Skeletal muscle tissue (tissue), 4 donors: ENCODE measurements around the gene CNDP1. TPM values are rescaled to one million over a fixed set of nuclear protein-coding genes. Genes with fewer than 3 reads are reported as not detected.

ENCODE experiments used
- H3K27ac ChIP-seq: one replicate; pipeline ENCODE4 v1.7.0; 2013; ENCODE audit warnings: mild to moderate bottlenecking, low read depth, low read length, inconsistent platforms
- H3K27me3 ChIP-seq, 3 donors: one replicate each; pipeline ENCODE4 v1.7.0; 2013; ENCODE audit warnings: low read length in 3 of 3; ENCODE audit not compliant: control insufficient read depth in 3 of 3, insufficient read depth in 3 of 3
- H3K36me3 ChIP-seq, 3 donors: one replicate each; pipeline ENCODE4 v1.7.0; 2013; ENCODE audit warnings: low read length in 3 of 3; ENCODE audit not compliant: control insufficient read depth in 3 of 3, insufficient read depth in 3 of 3
- H3K4me1 ChIP-seq, 3 donors: one replicate each; pipeline ENCODE4 v1.7.0; 2013; ENCODE audit warnings: low read length in 3 of 3, mild to moderate bottlenecking in 3 of 3; ENCODE audit not compliant: control insufficient read depth in 3 of 3, insufficient read depth in 3 of 3
- H3K4me3 ChIP-seq, 3 donors: one replicate each; pipeline ENCODE4 v1.7.0; 2013; ENCODE audit warnings: low read length in 3 of 3
- H3K9ac ChIP-seq, 3 donors: one replicate each; pipeline ENCODE4 v1.7.0; 2013; ENCODE audit warnings: low read length in 3 of 3, mild to moderate bottlenecking in 3 of 3, moderate library complexity in 2 of 3, low read depth in 1 of 3
- H3K9me3 ChIP-seq, 3 donors: one replicate each; pipeline ENCODE4 v1.7.0; 2013; ENCODE audit warnings: low read length in 3 of 3; ENCODE audit not compliant: control insufficient read depth in 3 of 3
- total RNA-seq: library from RNA; depleted of rRNA; stranded (reverse); fragments of >200 nt; gene quantifications from one replicate; pipeline ENCODE4 v1.2.3, GENCODE V29; 2014
- donor health status: Osteomylitis.

The CNDP1 gene
- not detected for total RNA-seq

GRCh38 chr18:74534150-74534969 is at the start of gene CNDP1:
TSS of gene CNDP1 (plus strand) at chr18:74534500. CDS start at chr18:74534668, 168 bp downstream.
- Histone ChIP-seq H3K4me1 (no peaks in the 10 kb centered on the region), H3K9ac (no peak within 1 kb of the TSS)

DNA sequence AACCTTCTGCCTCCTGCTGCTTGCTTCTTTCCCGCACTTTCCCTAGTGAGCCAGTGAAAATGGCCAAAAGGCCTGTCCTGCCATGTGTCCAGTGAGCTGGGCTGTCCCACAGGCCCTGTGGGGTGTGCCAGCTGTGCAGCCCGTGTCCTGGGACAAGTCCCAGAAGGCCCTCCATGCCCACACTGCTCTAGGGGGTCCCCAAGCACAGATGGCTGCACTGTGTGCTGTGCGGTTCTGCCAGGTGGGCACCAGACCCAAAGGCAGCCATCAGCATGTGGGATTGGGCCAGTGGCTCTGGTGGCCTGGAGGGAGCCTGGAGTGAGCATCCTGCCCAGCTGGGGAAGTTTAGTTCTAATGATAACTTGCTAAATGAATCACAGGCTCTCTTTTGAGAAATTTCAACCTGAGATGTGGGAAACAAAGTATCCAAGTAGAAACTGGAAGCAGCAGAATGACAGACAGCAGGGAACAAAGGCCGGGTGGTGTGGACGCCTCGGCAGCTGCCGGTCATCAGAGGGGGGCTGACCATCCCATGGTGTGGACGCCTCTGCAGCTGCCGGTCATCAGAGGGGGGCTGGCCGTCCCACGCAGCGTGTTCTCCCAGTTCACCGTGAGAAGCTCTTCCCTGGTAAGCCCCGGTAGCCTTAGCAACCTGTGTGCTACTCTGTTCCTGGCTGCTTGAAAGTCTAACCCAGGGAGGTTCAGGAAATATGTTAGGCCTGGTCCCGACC is 48.0 kb upstream of the CNDP1 start:
- no peaks in the 10 kb centered on the region for H3K36me3 ChIP-seq
- H3K9ac ChIP-seq, result no peak overlapping the region
- no peaks in the 10 kb centered on the region for H3K9me3 ChIP-seq
- peaks cover 0 to 5% (median 2%) of the 10 kb centered on the region in 3 donors for H3K4me1 ChIP-seq
- no peak overlapping the region for H3K4me3 ChIP-seq
- peaks cover 5 to 10% (median 6%) of the 10 kb centered on the region in 3 donors for H3K27me3 ChIP-seq
- H3K27ac ChIP-seq, result no peak overlapping the region

More at GRCh38 chr18:74534150-74534969, at the start of gene CNDP1:
- Histone ChIP-seq H3K27me3 (peaks cover 0 to 3% (median under 1%) of the 10 kb centered on the region in 3 donors), H3K9me3 (no peaks in the 10 kb centered on the region), H3K36me3 (no peaks in the 10 kb centered on the region), H3K4me3 (no peak within 1 kb of the TSS), H3K27ac (no peak within 1 kb of the TSS)

- Histone ChIP-seq H3K27ac (no peak overlapping the region), H3K4me3 (no peak overlapping the region), H3K27me3 (peaks cover 5 to 10% (median 6%) of the 10 kb centered on the region in 3 donors), H3K4me1 (peaks cover 0 to 5% (median 2%) of the 10 kb centered on the region in 3 donors), H3K36me3 (no peaks in the 10 kb centered on the region), H3K9me3 (peaks cover 0 to 4% (median 0%) of the 10 kb centered on the region in 3 donors), H3K9ac (no peak overlapping the region)
Measured at GRCh38 chr18:74488354-74488753, 45.9 kb upstream of the CNDP1 start.

DNA sequence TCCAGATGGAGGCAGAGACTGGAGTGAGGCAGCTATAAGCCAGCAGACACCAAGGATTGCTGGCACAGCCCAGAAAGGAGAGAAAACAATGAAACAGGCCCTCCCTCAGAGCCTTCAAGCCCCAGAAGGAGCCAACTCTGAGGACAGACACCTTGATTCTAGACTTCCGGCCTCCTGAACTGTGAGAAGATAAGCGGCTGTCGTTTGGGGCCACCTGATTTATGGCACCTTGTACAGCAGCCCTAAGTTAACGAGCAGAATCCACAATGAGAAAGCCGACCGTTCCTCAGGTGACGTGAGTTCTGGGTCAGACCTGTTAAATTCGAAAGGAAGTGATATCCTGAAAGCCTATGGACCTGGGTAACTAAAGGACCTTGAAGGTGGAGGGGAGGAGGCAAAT is 45.4 kb upstream of the CNDP1 start:
- Histone ChIP-seq H3K4me3 (no peak overlapping the region), H3K36me3 (no peaks in the 10 kb centered on the region), H3K27ac (no peak overlapping the region), H3K27me3 (peaks cover 5 to 10% (median 6%) of the 10 kb centered on the region in 3 donors), H3K9ac (no peak overlapping the region), H3K4me1 (peaks cover 0 to 5% (median 2%) of the 10 kb centered on the region in 3 donors), H3K9me3 (peaks cover 0 to 4% (median 0%) of the 10 kb centered on the region in 3 donors)

DNA sequence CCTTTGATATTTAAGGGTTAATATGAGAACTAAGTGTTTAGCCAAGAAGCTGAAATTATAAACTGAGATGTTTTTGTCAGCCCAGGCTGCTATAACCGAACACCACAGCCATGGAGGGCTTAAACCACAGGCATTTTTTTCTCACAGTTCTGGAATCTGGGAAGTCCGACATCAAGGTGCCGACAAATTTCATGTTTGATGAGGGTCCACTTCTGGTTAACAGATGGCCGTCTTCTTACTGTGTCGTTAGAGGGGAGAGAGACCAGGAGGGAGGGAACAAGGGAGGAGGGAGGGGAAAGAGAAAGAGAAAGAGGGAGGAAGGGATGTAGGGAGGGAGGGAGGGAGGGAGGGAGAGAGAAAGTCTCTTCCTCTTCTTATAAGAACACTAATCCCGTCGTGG is 44.6 kb upstream of the CNDP1 start:
- no peak overlapping the region for H3K9ac ChIP-seq
- peaks cover 5 to 10% (median 6%) of the 10 kb centered on the region in 3 donors for H3K27me3 ChIP-seq
- no peak overlapping the region for H3K27ac ChIP-seq
- H3K4me3 ChIP-seq, result no peak overlapping the region
- peaks cover 0 to 4% (median 0%) of the 10 kb centered on the region in 3 donors for H3K9me3 ChIP-seq
- no peaks in the 10 kb centered on the region for H3K36me3 ChIP-seq
- peaks cover 0 to 5% (median 2%) of the 10 kb centered on the region in 3 donors for H3K4me1 ChIP-seq

DNA sequence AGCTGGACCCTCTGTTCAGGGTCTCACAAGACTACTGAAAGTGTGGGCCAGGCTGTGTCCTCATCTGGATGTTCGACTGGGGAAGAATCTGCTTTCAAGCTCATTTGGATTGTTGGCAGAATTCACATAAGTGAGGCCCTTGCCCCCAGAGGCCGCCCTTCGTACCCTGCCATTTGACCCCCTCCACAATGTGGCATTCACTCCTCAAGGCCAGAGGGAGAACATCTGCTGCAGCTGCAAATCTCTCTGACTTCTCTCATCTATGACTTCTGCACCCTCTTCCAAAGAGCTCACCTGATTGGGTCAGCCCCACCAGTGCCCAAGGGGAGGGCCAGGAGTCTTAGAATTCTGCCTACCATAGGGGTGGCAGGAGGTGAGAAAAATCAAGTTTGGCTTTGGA is 42.0 kb upstream of the CNDP1 start:
- peaks cover 6 to 12% (median 7%) of the 10 kb centered on the region in 3 donors for H3K4me1 ChIP-seq
- H3K36me3 ChIP-seq, result no peaks in the 10 kb centered on the region
- no peak overlapping the region for H3K4me3 ChIP-seq
- H3K27ac ChIP-seq, result no peak overlapping the region
- no peak overlapping the region for H3K9ac ChIP-seq
- peaks cover 5 to 7% (median 6%) of the 10 kb centered on the region in 3 donors for H3K27me3 ChIP-seq
- H3K9me3 ChIP-seq, result peaks cover 0 to 4% (median 0%) of the 10 kb centered on the region in 3 donors

GRCh38 chr18:74493689-74494088 is 40.6 kb upstream of the CNDP1 start:
- peaks cover 10 to 16% (median 10%) of the 10 kb centered on the region in 3 donors for H3K4me1 ChIP-seq
- H3K27ac ChIP-seq, result no peak overlapping the region
- peaks cover 3 to 4% (median 3%) of the 10 kb centered on the region in 3 donors for H3K27me3 ChIP-seq
- H3K4me3 ChIP-seq, result no peak overlapping the region
- H3K9ac ChIP-seq, result no peak overlapping the region
- no peaks in the 10 kb centered on the region for H3K36me3 ChIP-seq
- H3K9me3 ChIP-seq, result peaks cover 0 to 4% (median 0%) of the 10 kb centered on the region in 3 donors

- peaks cover 0 to 4% (median 0%) of the 10 kb centered on the region in 3 donors for H3K9me3 ChIP-seq
- no peak overlapping the region for H3K27ac ChIP-seq
- H3K36me3 ChIP-seq, result no peaks in the 10 kb centered on the region
- no peaks in the 10 kb centered on the region for H3K27me3 ChIP-seq
- no peak overlapping the region for H3K9ac ChIP-seq
- H3K4me3 ChIP-seq, result no peak overlapping the region
- peaks cover 10 to 22% (median 15%) of the 10 kb centered on the region in 3 donors for H3K4me1 ChIP-seq
Measured at GRCh38 chr18:74494514-74494913, 39.8 kb upstream of the CNDP1 start.

DNA sequence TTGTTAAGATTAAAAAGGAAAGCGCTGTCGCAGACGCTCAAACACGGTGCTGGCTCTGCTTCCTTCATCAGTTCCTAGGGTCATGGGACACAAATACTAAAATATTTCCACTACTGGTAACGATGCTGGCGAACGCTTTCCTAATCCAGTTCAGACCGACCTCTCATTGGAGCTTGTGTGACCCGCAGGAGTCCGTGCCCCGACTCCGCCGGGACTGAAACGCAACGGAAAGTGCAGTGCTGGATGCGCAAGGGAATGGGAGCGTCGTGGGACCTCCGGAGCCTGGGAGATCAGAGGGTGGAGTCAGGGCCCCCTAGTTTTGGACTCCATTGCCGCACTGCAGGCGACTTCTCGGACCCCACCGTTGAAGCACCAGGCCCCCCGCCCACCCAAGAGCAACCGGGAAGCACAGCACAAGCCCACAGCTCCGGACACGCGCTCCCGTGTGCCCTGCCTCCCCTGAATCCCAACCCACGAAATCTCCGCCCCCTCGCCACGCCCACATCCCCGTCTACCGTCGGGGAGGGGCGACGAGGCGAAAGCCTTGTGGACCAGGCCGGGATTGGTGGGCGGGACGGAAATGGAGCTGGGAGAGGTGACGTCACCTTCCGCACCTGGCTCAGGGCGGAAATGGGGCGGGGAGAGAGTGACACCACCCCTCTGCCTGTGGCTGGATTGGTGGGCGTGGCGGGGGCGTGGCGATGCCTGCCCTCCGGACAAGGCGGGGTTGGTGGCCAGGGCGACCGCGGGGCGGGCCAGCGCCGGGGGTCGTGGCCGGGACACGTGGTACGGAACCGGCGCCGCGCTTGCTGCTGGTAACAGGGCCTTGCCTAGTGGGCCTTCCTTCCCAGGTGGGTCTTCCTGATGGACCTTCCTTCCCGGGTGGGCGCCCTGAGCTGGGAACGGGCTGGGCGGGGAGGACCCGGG is 38.5 kb upstream of the CNDP1 start, which contains the start of gene CNDP2:
Gene CNDP2, plus strand, starts transcription at position 783 of the 927 bp plus-strand sequence. CDS start 3,611 bp downstream, outside the sequence.
- no peaks in the 10 kb centered on the region for H3K27me3 ChIP-seq
- H3K9me3 ChIP-seq, result peaks cover 0 to 4% (median 0%) of the 10 kb centered on the region in 3 donors
- H3K4me3 ChIP-seq, result peak within 1 kb of the TSS; percentile 87 to 93 (median 91)
- peak within 1 kb of the TSS; percentile 86 for H3K27ac ChIP-seq
- peaks cover 10 to 22% (median 20%) of the 10 kb centered on the region in 3 donors for H3K4me1 ChIP-seq
- peak within 1 kb of the TSS; percentile 84 to 91 (median 90) for H3K9ac ChIP-seq
- no peaks in the 10 kb centered on the region for H3K36me3 ChIP-seq
